ENCODE data around the gene RBFOX1. TPM values are rescaled to one million over a fixed set of nuclear protein-coding genes. Genes with fewer than 3 reads are reported as not detected.

Gene RBFOX1
- total RNA-seq, 1 donor from 2014 or later: 0.84 TPM

GRCh38 chr16:7351610-7352510 lies 19.2 kb downstream of the RBFOX1 start:
- Mint-ChIP-seq H3K9me3 (ENCODE audit: unreplicated experiment) (no peaks in the 10 kb centered on the region), H3K36me3 (ENCODE audit: low read depth, unreplicated experiment) (no peaks in the 10 kb centered on the region), H3K4me1 (ENCODE audit: low read depth, unreplicated experiment) (no peaks in the 10 kb centered on the region), H3K4me3 (ENCODE audit: unreplicated experiment) (no peak overlapping the region), H3K27ac (ENCODE audit: unreplicated experiment) (no peak overlapping the region), H3K27me3 (ENCODE audit: low read depth, unreplicated experiment) (peaks cover 6% of the 10 kb centered on the region)
- TF ChIP-seq CTCF (IDR thresholded peaks at IDR 0.05; ENCODE audit: insufficient read depth, low read depth, low read length) (no peak), EZH2 (IDR thresholded peaks at IDR 0.05; ENCODE audit: insufficient read depth, low read length) (no peak)
- H3K27me3 ChIP-seq (ENCODE audit: insufficient read depth, low read length): no peaks in the 10 kb centered on the region
- H3K27ac ChIP-seq (ENCODE audit: low read depth, low read length): no peak overlapping the region
- no peaks in the 10 kb centered on the region for H3K36me3 ChIP-seq (ENCODE audit: insufficient read depth, low read length)
- H3K4me3 ChIP-seq (ENCODE audit: insufficient read depth, low read depth, low read length): no peak overlapping the region
- FAIRE-seq: no peak
- H3K9ac ChIP-seq (ENCODE audit: low read length): no peak overlapping the region
- no peaks in the 10 kb centered on the region for H3K79me2 ChIP-seq (ENCODE audit: insufficient read depth, low read length)
- H3K9me3 ChIP-seq (ENCODE audit: insufficient read depth, low read depth, low read length): peaks cover 11% of the 10 kb centered on the region
- no peak for DNase-seq (ENCODE audit: low read depth)
- no peak overlapping the region for H3K4me2 ChIP-seq (ENCODE audit: low read length)
- no peak overlapping the region for H2AFZ ChIP-seq (ENCODE audit: low read depth, low read length)
- H3K4me1 ChIP-seq (ENCODE audit: insufficient read depth, low read length): no peaks in the 10 kb centered on the region
- H4K20me1 ChIP-seq (ENCODE audit: insufficient read depth, low read length): no peaks in the 10 kb centered on the region

GRCh38 chr16:7355758-7356157 lies 23.1 kb downstream of the RBFOX1 start:
- H3K36me3 Mint-ChIP-seq (ENCODE audit: low read depth, unreplicated experiment): no peaks in the 10 kb centered on the region
- H4K20me1 ChIP-seq (ENCODE audit: insufficient read depth, low read length): no peaks in the 10 kb centered on the region
- H3K4me3 Mint-ChIP-seq (ENCODE audit: unreplicated experiment): no peak overlapping the region
- H3K4me2 ChIP-seq (ENCODE audit: low read length): no peak overlapping the region
- H3K9me3 Mint-ChIP-seq (ENCODE audit: unreplicated experiment): no peaks in the 10 kb centered on the region
- H3K9me3 ChIP-seq (ENCODE audit: insufficient read depth, low read depth, low read length): peaks cover 12% of the 10 kb centered on the region
- no peak overlapping the region for H3K4me3 ChIP-seq (ENCODE audit: insufficient read depth, low read depth, low read length)
- no peaks in the 10 kb centered on the region for H3K4me1 ChIP-seq (ENCODE audit: insufficient read depth, low read length)
- TF ChIP-seq CTCF (IDR thresholded peaks at IDR 0.05; ENCODE audit: insufficient read depth, low read depth, low read length) (no peak), EZH2 (IDR thresholded peaks at IDR 0.05; ENCODE audit: insufficient read depth, low read length) (no peak)
- FAIRE-seq (no peak), DNase-seq (ENCODE audit: low read depth) (no peak)
- H3K36me3 ChIP-seq (ENCODE audit: insufficient read depth, low read length): no peaks in the 10 kb centered on the region
- H3K4me1 Mint-ChIP-seq (ENCODE audit: low read depth, unreplicated experiment): no peaks in the 10 kb centered on the region
- H3K27me3 ChIP-seq (ENCODE audit: insufficient read depth, low read length): no peaks in the 10 kb centered on the region
- no peak overlapping the region for H3K27ac ChIP-seq (ENCODE audit: low read depth, low read length)
- H2AFZ ChIP-seq (ENCODE audit: low read depth, low read length): no peak overlapping the region
- no peak overlapping the region for H3K27ac Mint-ChIP-seq (ENCODE audit: unreplicated experiment)
- H3K79me2 ChIP-seq (ENCODE audit: insufficient read depth, low read length): no peaks in the 10 kb centered on the region
- H3K27me3 Mint-ChIP-seq (ENCODE audit: low read depth, unreplicated experiment): no peaks in the 10 kb centered on the region
- H3K9ac ChIP-seq (ENCODE audit: low read length): no peak overlapping the region
